ENCODE measurements around the gene LRIG3.
A peak's percentile ranks its signal among the peaks of the same experiment; 100 is the strongest.

LRIG3 gene

GRCh38 chr12:58895053-58895452, 25.3 kb downstream of the LRIG3 start:
- H3K4me3 ChIP-seq (ENCODE audit: low read depth, low read length): no peak overlapping the region
- H3K9me3 ChIP-seq (ENCODE audit: severe bottlenecking): no peaks in the 10 kb centered on the region
- H3K27ac ChIP-seq: no peak overlapping the region
- no peak for TF ChIP-seq CTCF (IDR thresholded peaks at IDR 0.05; ENCODE audit: low read depth, low read length)
- no peaks in the 10 kb centered on the region for H3K27me3 ChIP-seq (ENCODE audit: insufficient read depth, low read depth, severe bottlenecking)
- no peaks in the 10 kb centered on the region; the same call in 1 of the 2 replicates for H3K36me3 ChIP-seq
- DNase-seq: no peak

GRCh38 chr12:58894040-58894439, 26.3 kb downstream of the LRIG3 start:
- peaks cover 10% of the 10 kb centered on the region for H3K36me3 ChIP-seq
- no peak overlapping the region for H3K27ac ChIP-seq
- no peak overlapping the region for H3K4me3 ChIP-seq (ENCODE audit: low read depth, low read length)
- no peak for TF ChIP-seq CTCF (IDR thresholded peaks at IDR 0.05; ENCODE audit: low read depth, low read length)
- no peak for DNase-seq
- H3K9me3 ChIP-seq (ENCODE audit: severe bottlenecking): no peaks in the 10 kb centered on the region
- H3K27me3 ChIP-seq (ENCODE audit: insufficient read depth, low read depth, severe bottlenecking): no peaks in the 10 kb centered on the region

GRCh38 chr12:58893495-58893894, 26.8 kb downstream of the LRIG3 start:
- no peak overlapping the region for H3K4me3 ChIP-seq (ENCODE audit: low read depth, low read length)
- H3K9me3 ChIP-seq (ENCODE audit: severe bottlenecking): no peaks in the 10 kb centered on the region
- H3K27me3 ChIP-seq (ENCODE audit: insufficient read depth, low read depth, severe bottlenecking): no peaks in the 10 kb centered on the region
- H3K36me3 ChIP-seq: peaks cover 13% of the 10 kb centered on the region
- no peak for TF ChIP-seq CTCF (IDR thresholded peaks at IDR 0.05; ENCODE audit: low read depth, low read length)
- no peak overlapping the region for H3K27ac ChIP-seq
- DNase-seq: no peak

- H3K27ac ChIP-seq: no peak overlapping the region
- no peak overlapping the region for H3K4me3 ChIP-seq (ENCODE audit: low read depth, low read length)
- no peaks in the 10 kb centered on the region for H3K27me3 ChIP-seq (ENCODE audit: insufficient read depth, low read depth, severe bottlenecking)
- H3K9me3 ChIP-seq (ENCODE audit: severe bottlenecking): no peaks in the 10 kb centered on the region
- DNase-seq: no peak
- H3K36me3 ChIP-seq: peaks cover 47% of the 10 kb centered on the region
- TF ChIP-seq CTCF (IDR thresholded peaks at IDR 0.05; ENCODE audit: low read depth, low read length): no peak
These were observed 30.7 kb downstream of the LRIG3 start for GRCh38 chr12:58889557-58889956.

GRCh38 chr12:58888131-58888783, 32.0 kb downstream of the LRIG3 start:
- no peaks in the 10 kb centered on the region for H3K9me3 ChIP-seq (ENCODE audit: severe bottlenecking)
- peak; percentile 9 for DNase-seq
- H3K27ac ChIP-seq: no peak overlapping the region
- H3K36me3 ChIP-seq: peaks cover 49% of the 10 kb centered on the region
- no peak overlapping the region for H3K4me3 ChIP-seq (ENCODE audit: low read depth, low read length)
- no peak for TF ChIP-seq CTCF (IDR thresholded peaks at IDR 0.05; ENCODE audit: low read depth, low read length)
- H3K27me3 ChIP-seq (ENCODE audit: insufficient read depth, low read depth, severe bottlenecking): no peaks in the 10 kb centered on the region

- no peak overlapping the region for H3K27ac ChIP-seq
- H3K27me3 ChIP-seq (ENCODE audit: insufficient read depth, low read depth, severe bottlenecking): no peaks in the 10 kb centered on the region
- TF ChIP-seq CTCF (IDR thresholded peaks at IDR 0.05; ENCODE audit: low read depth, low read length): no peak
- H3K4me3 ChIP-seq (ENCODE audit: low read depth, low read length): no peak overlapping the region
- no peaks in the 10 kb centered on the region for H3K9me3 ChIP-seq (ENCODE audit: severe bottlenecking)
- DNase-seq: no peak
- peaks cover 54% of the 10 kb centered on the region for H3K36me3 ChIP-seq
These were observed 33.2 kb downstream of the LRIG3 start for GRCh38 chr12:58887068-58887467.
